Measurements from ENCODE around the gene PRDM1.

GRCh38 chr6:106085984-106086813, at the start of gene PRDM1:
- TF ChIP-seq POLR2A (IDR thresholded peaks at IDR 0.05), result peak in 3 of 4 donors; percentile 46 to 95 (median 73)
- TF ChIP-seq, protein P1, sequence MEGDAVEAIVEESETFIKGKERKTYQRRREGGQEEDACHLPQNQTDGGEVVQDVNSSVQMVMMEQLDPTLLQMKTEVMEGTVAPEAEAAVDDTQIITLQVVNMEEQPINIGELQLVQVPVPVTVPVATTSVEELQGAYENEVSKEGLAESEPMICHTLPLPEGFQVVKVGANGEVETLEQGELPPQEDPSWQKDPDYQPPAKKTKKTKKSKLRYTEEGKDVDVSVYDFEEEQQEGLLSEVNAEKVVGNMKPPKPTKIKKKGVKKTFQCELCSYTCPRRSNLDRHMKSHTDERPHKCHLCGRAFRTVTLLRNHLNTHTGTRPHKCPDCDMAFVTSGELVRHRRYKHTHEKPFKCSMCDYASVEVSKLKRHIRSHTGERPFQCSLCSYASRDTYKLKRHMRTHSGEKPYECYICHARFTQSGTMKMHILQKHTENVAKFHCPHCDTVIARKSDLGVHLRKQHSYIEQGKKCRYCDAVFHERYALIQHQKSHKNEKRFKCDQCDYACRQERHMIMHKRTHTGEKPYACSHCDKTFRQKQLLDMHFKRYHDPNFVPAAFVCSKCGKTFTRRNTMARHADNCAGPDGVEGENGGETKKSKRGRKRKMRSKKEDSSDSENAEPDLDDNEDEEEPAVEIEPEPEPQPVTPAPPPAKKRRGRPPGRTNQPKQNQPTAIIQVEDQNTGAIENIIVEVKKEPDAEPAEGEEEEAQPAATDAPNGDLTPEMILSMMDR (IDR thresholded peaks at IDR 0.05), result peak in 4 of 6 experiments; percentile 11 to 49 (median 31)

Measured in esophagus squamous epithelium (tissue), 4 donors.